GM12874 (cell line): ENCODE measurements around the gene TAS1R2.

Source experiments
- TF ChIP-seq, protein P1 (sequence below): IDR thresholded peaks from 2 replicates; pipeline ENCODE4 v1.5.1; 2011; ENCODE audit warnings: low read depth, mild to moderate bottlenecking, control low read depth, low read length, moderate library complexity; ENCODE audit not compliant: insufficient read depth

The TAS1R2 gene

GRCh38 chr1:18859560-18859959, at the start of gene TAS1R2:
Gene TAS1R2, minus strand, starts transcription at chr1:18859660. Its CDS starts 0 bp downstream, at chr1:18859660.
- TF ChIP-seq, protein P1, sequence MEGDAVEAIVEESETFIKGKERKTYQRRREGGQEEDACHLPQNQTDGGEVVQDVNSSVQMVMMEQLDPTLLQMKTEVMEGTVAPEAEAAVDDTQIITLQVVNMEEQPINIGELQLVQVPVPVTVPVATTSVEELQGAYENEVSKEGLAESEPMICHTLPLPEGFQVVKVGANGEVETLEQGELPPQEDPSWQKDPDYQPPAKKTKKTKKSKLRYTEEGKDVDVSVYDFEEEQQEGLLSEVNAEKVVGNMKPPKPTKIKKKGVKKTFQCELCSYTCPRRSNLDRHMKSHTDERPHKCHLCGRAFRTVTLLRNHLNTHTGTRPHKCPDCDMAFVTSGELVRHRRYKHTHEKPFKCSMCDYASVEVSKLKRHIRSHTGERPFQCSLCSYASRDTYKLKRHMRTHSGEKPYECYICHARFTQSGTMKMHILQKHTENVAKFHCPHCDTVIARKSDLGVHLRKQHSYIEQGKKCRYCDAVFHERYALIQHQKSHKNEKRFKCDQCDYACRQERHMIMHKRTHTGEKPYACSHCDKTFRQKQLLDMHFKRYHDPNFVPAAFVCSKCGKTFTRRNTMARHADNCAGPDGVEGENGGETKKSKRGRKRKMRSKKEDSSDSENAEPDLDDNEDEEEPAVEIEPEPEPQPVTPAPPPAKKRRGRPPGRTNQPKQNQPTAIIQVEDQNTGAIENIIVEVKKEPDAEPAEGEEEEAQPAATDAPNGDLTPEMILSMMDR: no peak

GRCh38 chr1:18907917-18908845, 48.7 kb upstream of the TAS1R2 start:
- TF ChIP-seq, protein P1: no peak

GRCh38 chr1:18907021-18907916, 47.8 kb upstream of the TAS1R2 start:
- TF ChIP-seq, protein P1: peak; percentile 67

- TF ChIP-seq, protein P1: no peak
Measured at GRCh38 chr1:18903291-18903756, 43.9 kb upstream of the TAS1R2 start.

GRCh38 chr1:18902523-18903290, 43.2 kb upstream of the TAS1R2 start, which contains the start of gene ALDH4A1:
Gene ALDH4A1, minus strand, starts transcription at chr1:18902555. Its CDS starts 32 bp downstream, at chr1:18902523.
- TF ChIP-seq, protein P1: no peak

- TF ChIP-seq, protein P1: no peak
Measured at GRCh38 chr1:18901952-18902522, 42.6 kb upstream of the TAS1R2 start.
